ENCODE results near the gene PPP1R3A. TPM values are rescaled to one million over a fixed set of nuclear protein-coding genes. Genes with fewer than 3 reads are reported as not detected.
"Not testable (repeated sequence)": the region's sequence is repeated elsewhere in the genome, so short reads cannot be mapped to it uniquely, and the experiment has no call there.

PPP1R3A gene
- total RNA-seq, 4 donors from 2014 or later = not detected

DNA sequence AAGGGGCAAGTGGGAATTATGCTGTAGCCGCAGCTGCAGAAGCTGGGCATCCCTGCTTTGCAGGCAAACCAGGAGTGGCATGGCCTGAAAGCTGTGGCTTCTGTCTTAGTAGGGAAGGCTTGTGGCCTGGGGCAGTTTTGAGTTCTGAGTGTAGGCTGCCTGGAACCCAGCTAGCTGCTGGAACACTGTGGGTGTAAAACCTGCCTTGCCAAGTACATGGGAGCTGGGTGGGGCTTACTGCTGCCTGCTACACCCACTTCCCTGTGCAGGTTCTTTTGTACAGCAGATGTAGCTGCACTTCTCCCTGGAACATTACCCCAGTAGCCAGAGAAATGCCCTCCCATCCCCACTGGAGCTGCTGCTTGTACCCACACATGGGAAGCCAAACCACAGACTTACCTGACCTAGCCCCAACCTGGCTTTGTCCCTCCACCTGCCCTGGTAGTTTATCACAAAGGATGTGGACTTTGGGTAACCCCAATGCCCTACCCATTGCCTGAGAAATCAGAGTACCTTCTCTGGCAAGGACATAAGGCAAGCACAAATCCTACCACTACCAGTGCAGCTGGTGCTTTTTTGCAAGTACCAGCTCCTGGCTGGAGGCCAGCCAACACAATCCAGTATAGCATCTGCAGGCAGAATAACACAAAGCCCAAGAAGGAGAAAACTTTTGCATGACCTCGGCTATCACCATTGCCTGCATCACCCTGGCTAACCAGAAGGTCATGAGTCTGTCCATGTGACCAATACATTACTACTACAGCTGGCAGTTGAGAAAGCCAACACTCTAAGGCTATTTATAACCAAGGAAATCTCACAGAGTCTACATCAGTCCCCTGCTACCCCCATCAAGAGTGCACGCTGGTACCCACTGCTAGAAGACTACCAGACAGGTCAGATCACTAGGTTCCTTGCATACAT is 26.5 kb upstream of the PPP1R3A start:
- 75 to 84% methylated on average over 3 of the region's 3 CpGs for WGBS, 2 donors
- TF ChIP-seq POLR2A (IDR thresholded peaks at IDR 0.05) = no peak
- TF ChIP-seq, protein P1, sequence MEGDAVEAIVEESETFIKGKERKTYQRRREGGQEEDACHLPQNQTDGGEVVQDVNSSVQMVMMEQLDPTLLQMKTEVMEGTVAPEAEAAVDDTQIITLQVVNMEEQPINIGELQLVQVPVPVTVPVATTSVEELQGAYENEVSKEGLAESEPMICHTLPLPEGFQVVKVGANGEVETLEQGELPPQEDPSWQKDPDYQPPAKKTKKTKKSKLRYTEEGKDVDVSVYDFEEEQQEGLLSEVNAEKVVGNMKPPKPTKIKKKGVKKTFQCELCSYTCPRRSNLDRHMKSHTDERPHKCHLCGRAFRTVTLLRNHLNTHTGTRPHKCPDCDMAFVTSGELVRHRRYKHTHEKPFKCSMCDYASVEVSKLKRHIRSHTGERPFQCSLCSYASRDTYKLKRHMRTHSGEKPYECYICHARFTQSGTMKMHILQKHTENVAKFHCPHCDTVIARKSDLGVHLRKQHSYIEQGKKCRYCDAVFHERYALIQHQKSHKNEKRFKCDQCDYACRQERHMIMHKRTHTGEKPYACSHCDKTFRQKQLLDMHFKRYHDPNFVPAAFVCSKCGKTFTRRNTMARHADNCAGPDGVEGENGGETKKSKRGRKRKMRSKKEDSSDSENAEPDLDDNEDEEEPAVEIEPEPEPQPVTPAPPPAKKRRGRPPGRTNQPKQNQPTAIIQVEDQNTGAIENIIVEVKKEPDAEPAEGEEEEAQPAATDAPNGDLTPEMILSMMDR (IDR thresholded peaks at IDR 0.05) = no peak
- DNase-seq (ENCODE audit: low spot score in 2 of 2) = no peak
- intact Hi-C loops (cut with DNase I; ENCODE audit: low total_unique reads) = no loop called here
- H3K4me3 ChIP-seq (ENCODE audit: low read depth, poor library complexity, severe bottlenecking) = no peak overlapping the region

DNA sequence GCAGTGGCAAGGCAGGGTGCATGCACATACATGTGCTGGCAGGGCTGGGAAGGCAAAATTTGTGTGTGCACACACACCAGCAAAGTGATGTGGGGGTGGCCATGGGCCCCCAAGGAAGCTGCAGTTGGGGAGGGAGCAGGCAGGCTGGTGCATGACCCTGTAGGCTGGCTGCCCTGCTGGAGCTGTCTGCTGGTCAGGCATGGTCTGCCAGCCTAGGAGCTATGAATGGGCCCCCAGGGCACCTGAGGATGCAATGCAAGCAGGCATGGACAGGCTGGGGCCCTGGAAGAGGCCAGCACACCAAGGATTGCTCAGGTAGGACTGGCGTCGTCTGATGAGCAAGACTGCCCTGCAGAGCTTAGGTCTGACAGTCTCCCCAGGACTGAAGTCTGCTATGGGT is 18.2 kb upstream of the PPP1R3A start:
- TF ChIP-seq, protein P1 (IDR thresholded peaks at IDR 0.05) = no peak
- no peak for TF ChIP-seq POLR2A (IDR thresholded peaks at IDR 0.05)
- 29 to 50% methylated on average over 2 of the region's 2 CpGs for WGBS, 2 donors
- H3K4me3 ChIP-seq (ENCODE audit: low read depth, poor library complexity, severe bottlenecking) = no peak overlapping the region
- no peak for DNase-seq (ENCODE audit: low spot score in 2 of 2)
- intact Hi-C loops (cut with DNase I; ENCODE audit: low total_unique reads) = no loop called here

DNA sequence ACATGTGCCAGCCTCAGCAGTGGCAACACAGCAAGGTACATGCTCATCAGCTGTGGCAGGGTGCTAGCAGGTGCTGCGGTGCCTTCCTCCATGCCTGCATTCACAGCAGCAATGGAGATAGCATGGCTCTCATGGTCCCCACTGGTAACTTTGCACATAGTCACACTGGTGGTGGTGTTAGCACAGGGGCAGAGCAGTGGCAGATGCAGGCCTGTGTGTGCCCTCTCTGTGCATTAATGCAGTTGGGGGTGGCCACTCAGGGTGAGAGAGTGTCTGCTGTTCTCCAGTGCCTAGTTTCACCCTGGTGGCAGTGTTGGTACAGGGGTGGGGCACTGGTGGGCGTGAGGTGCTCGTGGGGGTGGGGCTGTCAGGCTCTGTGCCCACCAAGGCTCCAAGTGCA is 17.7 kb upstream of the PPP1R3A start:
- no peak for DNase-seq (ENCODE audit: low spot score in 2 of 2)
- no peak overlapping the region for H3K4me3 ChIP-seq (ENCODE audit: low read depth, poor library complexity, severe bottlenecking)
- intact Hi-C loops (cut with DNase I; ENCODE audit: low total_unique reads) = no loop called here
- 36 to 70% methylated on average over 2 of the region's 3 CpGs for WGBS, 2 donors
- no peak for TF ChIP-seq POLR2A (IDR thresholded peaks at IDR 0.05)
- TF ChIP-seq, protein P1 (IDR thresholded peaks at IDR 0.05) = no peak

DNA sequence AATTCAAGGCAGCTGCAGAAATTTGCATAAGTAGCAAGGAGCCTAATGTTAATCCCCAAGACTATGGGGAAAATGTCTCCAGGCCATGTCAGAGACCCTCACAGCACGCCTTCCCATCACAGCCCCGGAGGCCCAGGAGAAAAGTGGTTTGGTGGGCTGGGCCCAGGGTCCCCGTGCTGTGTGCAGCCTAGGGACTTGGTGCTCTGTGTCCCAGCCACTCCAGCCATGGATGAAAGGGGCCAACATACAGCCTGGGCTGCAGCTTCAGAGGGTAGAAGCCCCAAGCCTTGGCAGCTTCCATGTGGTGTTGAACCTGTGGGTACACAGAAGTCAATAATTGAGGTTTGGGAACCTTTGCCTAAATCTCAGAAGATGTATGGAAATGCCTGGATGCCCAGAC is 10.6 kb upstream of the PPP1R3A start:
- DNase-seq (ENCODE audit: low spot score in 2 of 2); intact Hi-C loops (cut with DNase I; ENCODE audit: low total_unique reads); H3K4me3 ChIP-seq (ENCODE audit: low read depth, poor library complexity, severe bottlenecking): not testable (repeated sequence)
- 65 to 75% methylated on average over 3 of the region's 3 CpGs for WGBS, 2 donors

DNA sequence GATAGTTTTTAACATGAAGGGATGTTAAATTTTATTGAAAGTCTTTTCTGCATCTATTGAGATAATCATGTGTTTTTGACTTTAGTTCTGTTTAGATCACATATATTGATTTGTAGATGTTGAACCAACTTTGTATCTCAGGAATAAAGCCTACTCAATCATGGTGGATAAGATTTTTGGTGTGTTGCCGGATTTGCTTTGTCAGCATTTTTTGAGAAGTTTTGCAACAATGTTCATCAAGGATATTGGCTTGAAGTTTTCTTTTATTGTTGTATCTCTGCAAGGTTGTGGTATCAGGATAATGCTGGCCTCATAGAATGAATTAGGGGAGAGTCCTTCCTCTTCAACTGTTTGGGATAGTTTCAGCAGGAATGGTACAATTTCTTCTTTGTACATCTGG is 9.3 kb upstream of the PPP1R3A start:
- no peak overlapping the region for H3K4me3 ChIP-seq (ENCODE audit: low read depth, poor library complexity, severe bottlenecking)
- intact Hi-C loops (cut with DNase I; ENCODE audit: low total_unique reads) = no loop called here
- DNase-seq (ENCODE audit: low spot score in 2 of 2) = no peak
- TF ChIP-seq POLR2A (IDR thresholded peaks at IDR 0.05) = no peak
- TF ChIP-seq, protein P1 (IDR thresholded peaks at IDR 0.05) = no peak
- WGBS, 2 donors = 86 to 87% methylated on average over 1 of the region's 1 CpG

DNA sequence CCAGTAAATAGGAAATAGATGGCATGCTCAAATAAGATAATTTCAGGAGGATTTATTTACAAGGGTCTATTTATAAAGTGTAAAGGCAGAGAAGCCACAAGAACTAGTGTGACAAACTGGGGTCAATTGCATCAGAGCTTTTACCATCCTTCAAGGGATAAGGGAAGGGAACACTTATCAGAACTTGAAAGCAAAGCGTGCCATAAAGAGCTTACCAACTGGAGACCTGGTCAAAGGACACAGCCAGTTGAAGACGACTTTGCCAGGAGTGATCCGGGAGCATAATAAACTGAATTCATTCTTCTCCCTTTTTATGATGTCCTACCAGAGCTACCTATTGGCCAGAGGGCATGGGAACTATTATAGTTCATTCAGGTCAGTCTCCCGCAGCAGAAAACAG is 3.2 kb upstream of the PPP1R3A start:
- no peak for DNase-seq (ENCODE audit: low spot score in 2 of 2)
- H3K4me3 ChIP-seq (ENCODE audit: low read depth, poor library complexity, severe bottlenecking) = no peak overlapping the region
- TF ChIP-seq POLR2A (IDR thresholded peaks at IDR 0.05) = no peak
- TF ChIP-seq, protein P1 (IDR thresholded peaks at IDR 0.05) = no peak
- WGBS, 2 donors = 48 to 60% methylated on average over 4 of the region's 4 CpGs
- intact Hi-C loops (cut with DNase I; ENCODE audit: low total_unique reads) = no loop called here

Measured in lower leg skin (tissue), 4 donors.